ENCODE measurements around the gene PPP3R2.
A peak's percentile ranks its signal among the peaks of the same experiment; 100 is the strongest.

PPP3R2 gene

GRCh38 chr9:101618698-101619097 is 23.9 kb upstream of the PPP3R2 start:
- DNase-seq (ENCODE audit: low read depth) = no peak
- no peak for TF ChIP-seq CTCF (conservative IDR thresholded peaks at IDR 0.05; ENCODE audit: low read depth, low read length)
- H3K4me3 ChIP-seq (ENCODE audit: low read depth, low read length) = no peak overlapping the region

GRCh38 chr9:101605547-101605946 is 10.8 kb upstream of the PPP3R2 start:
- H3K4me3 ChIP-seq (ENCODE audit: low read depth, low read length) = no peak overlapping the region
- DNase-seq (ENCODE audit: low read depth) = no peak
- no peak for TF ChIP-seq CTCF (conservative IDR thresholded peaks at IDR 0.05; ENCODE audit: low read depth, low read length)

GRCh38 chr9:101604296-101604695 is 9.5 kb upstream of the PPP3R2 start:
- H3K4me3 ChIP-seq (ENCODE audit: low read depth, low read length) = no peak overlapping the region
- TF ChIP-seq CTCF (conservative IDR thresholded peaks at IDR 0.05; ENCODE audit: low read depth, low read length) = no peak
- no peak for DNase-seq (ENCODE audit: low read depth)

- DNase-seq (ENCODE audit: low read depth) = peak; percentile 70
- H3K4me3 ChIP-seq (ENCODE audit: low read depth, low read length) = no peak overlapping the region
- TF ChIP-seq CTCF (conservative IDR thresholded peaks at IDR 0.05; ENCODE audit: low read depth, low read length) = peak; percentile 76
Measured at GRCh38 chr9:101601904-101602765, 7.4 kb upstream of the PPP3R2 start.

GRCh38 chr9:101593345-101593744 is 1.4 kb downstream of the PPP3R2 start:
- H3K4me3 ChIP-seq (ENCODE audit: low read depth, low read length) = no peak overlapping the region
- DNase-seq (ENCODE audit: low read depth) = no peak
- TF ChIP-seq CTCF (conservative IDR thresholded peaks at IDR 0.05; ENCODE audit: low read depth, low read length) = no peak

GRCh38 chr9:101592788-101593187 is 2.0 kb downstream of the PPP3R2 start:
- DNase-seq (ENCODE audit: low read depth) = no peak
- no peak overlapping the region for H3K4me3 ChIP-seq (ENCODE audit: low read depth, low read length)
- no peak for TF ChIP-seq CTCF (conservative IDR thresholded peaks at IDR 0.05; ENCODE audit: low read depth, low read length)
